Neural crest cell (in vitro differentiated cells): ENCODE data around the gene C9orf43. TPM values are rescaled to one million over a fixed set of nuclear protein-coding genes. Genes with fewer than 3 reads are reported as not detected.
A peak's percentile ranks its signal among the peaks of the same experiment; 100 is the strongest.

Experiments
- DNase-seq: peaks from one replicate; pipeline ENCODE4 v3.0.0; 2021; ENCODE audit warnings: low read depth, mixed read lengths, low spot score
- H3K27ac Mint-ChIP-seq: one replicate; pipeline ENCODE4 v1.8.0; 2021; ENCODE audit warnings: mild to moderate bottlenecking, mixed read lengths; ENCODE audit not compliant: unreplicated experiment
- H3K27me3 Mint-ChIP-seq: 2 replicates; pipeline ENCODE4 v1.8.0; 2021; ENCODE audit warnings: low read depth, mild to moderate bottlenecking, mixed read lengths
- H3K36me3 Mint-ChIP-seq: 2 replicates; pipeline ENCODE4 v1.8.0; 2021; ENCODE audit warnings: low read depth, mild to moderate bottlenecking, mixed read lengths
- H3K4me1 Mint-ChIP-seq: 2 replicates; pipeline ENCODE4 v1.8.0; 2021; ENCODE audit warnings: mixed read lengths
- H3K4me3 Mint-ChIP-seq: one replicate; pipeline ENCODE4 v1.8.0; 2021; ENCODE audit warnings: mild to moderate bottlenecking, mixed read lengths
- H3K9me3 Mint-ChIP-seq: 2 replicates; pipeline ENCODE4 v1.8.0; 2021; ENCODE audit warnings: mixed read lengths
- CTCF ChIP-seq: fragments of 200-600 bp; sonication (generic); conservative IDR thresholded peaks from 2 replicates; pipeline ENCODE4 v1.5.0; 2021; ENCODE audit warnings: antibody characterized with exemption, mild to moderate bottlenecking
- total RNA-seq: library from RNA; stranded (reverse); gene quantifications from 2 replicates; pipeline ENCODE4 v1.2.1, GENCODE V29; 2021

Gene C9orf43
- total RNA-seq, 1 donor from 2014 or later = 0.77 TPM

- Mint-ChIP-seq H3K27ac (peak overlapping the region; percentile 78), H3K4me1 (no peaks in the 10 kb centered on the region), H3K36me3 (peaks cover 18% of the 10 kb centered on the region), H3K4me3 (no peak overlapping the region), H3K27me3 (no peaks in the 10 kb centered on the region), H3K9me3 (no peaks in the 10 kb centered on the region)
- DNase-seq = no peak
- TF ChIP-seq CTCF = no peak
Measured at GRCh38 chr9:113388833-113389232, 21.7 kb upstream of the C9orf43 start.

GRCh38 chr9:113389451-113389850 is 21.1 kb upstream of the C9orf43 start:
- no peak overlapping the region for H3K27ac Mint-ChIP-seq

GRCh38 chr9:113390192-113390960 is 20.2 kb upstream of the C9orf43 start:
- no peak overlapping the region for H3K4me3 Mint-ChIP-seq
- H3K36me3 Mint-ChIP-seq = peaks cover 19% of the 10 kb centered on the region
- DNase-seq = no peak
- H3K4me1 Mint-ChIP-seq = no peaks in the 10 kb centered on the region
- no peak for TF ChIP-seq CTCF
- no peaks in the 10 kb centered on the region for H3K9me3 Mint-ChIP-seq
- no peak overlapping the region for H3K27ac Mint-ChIP-seq
- H3K27me3 Mint-ChIP-seq = no peaks in the 10 kb centered on the region

More at GRCh38 chr9:113389451-113389850, 21.1 kb upstream of the C9orf43 start:
- no peaks in the 10 kb centered on the region for H3K9me3 Mint-ChIP-seq
- DNase-seq = no peak
- no peak for TF ChIP-seq CTCF
- H3K4me1 Mint-ChIP-seq = no peaks in the 10 kb centered on the region
- H3K36me3 Mint-ChIP-seq = peaks cover 18% of the 10 kb centered on the region
- H3K27me3 Mint-ChIP-seq = no peaks in the 10 kb centered on the region
- H3K4me3 Mint-ChIP-seq = no peak overlapping the region

GRCh38 chr9:113391917-113392316 is 18.6 kb upstream of the C9orf43 start:
- H3K4me1 Mint-ChIP-seq = no peaks in the 10 kb centered on the region
- DNase-seq = no peak
- peaks cover 15% of the 10 kb centered on the region for H3K36me3 Mint-ChIP-seq
- no peaks in the 10 kb centered on the region for H3K9me3 Mint-ChIP-seq
- no peak overlapping the region for H3K4me3 Mint-ChIP-seq
- H3K27me3 Mint-ChIP-seq = no peaks in the 10 kb centered on the region
- no peak for TF ChIP-seq CTCF
- H3K27ac Mint-ChIP-seq = no peak overlapping the region

GRCh38 chr9:113393281-113393680 is 17.3 kb upstream of the C9orf43 start:
- Mint-ChIP-seq H3K27ac (no peak overlapping the region), H3K27me3 (no peaks in the 10 kb centered on the region), H3K36me3 (peaks cover 7% of the 10 kb centered on the region), H3K9me3 (no peaks in the 10 kb centered on the region), H3K4me1 (no peaks in the 10 kb centered on the region), H3K4me3 (no peak overlapping the region)
- no peak for DNase-seq
- no peak for TF ChIP-seq CTCF
